Measurements from ENCODE around the gene VAC14.

VAC14 gene

GRCh38 chr16:70681382-70682238 lies 119.3 kb downstream of the VAC14 start:
- peak overlapping the region; percentile 85 for H3K4me3 ChIP-seq (ENCODE audit: low read length)
- TF ChIP-seq, protein P1, sequence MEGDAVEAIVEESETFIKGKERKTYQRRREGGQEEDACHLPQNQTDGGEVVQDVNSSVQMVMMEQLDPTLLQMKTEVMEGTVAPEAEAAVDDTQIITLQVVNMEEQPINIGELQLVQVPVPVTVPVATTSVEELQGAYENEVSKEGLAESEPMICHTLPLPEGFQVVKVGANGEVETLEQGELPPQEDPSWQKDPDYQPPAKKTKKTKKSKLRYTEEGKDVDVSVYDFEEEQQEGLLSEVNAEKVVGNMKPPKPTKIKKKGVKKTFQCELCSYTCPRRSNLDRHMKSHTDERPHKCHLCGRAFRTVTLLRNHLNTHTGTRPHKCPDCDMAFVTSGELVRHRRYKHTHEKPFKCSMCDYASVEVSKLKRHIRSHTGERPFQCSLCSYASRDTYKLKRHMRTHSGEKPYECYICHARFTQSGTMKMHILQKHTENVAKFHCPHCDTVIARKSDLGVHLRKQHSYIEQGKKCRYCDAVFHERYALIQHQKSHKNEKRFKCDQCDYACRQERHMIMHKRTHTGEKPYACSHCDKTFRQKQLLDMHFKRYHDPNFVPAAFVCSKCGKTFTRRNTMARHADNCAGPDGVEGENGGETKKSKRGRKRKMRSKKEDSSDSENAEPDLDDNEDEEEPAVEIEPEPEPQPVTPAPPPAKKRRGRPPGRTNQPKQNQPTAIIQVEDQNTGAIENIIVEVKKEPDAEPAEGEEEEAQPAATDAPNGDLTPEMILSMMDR (IDR thresholded peaks at IDR 0.05; ENCODE audit: insufficient read depth, low read depth, low read length, missing control alignments) = no peak

GRCh38 chr16:70680495-70681381 lies 120.2 kb downstream of the VAC14 start:
- no peak overlapping the region for H3K4me3 ChIP-seq (ENCODE audit: low read length)
- TF ChIP-seq, protein P1 (IDR thresholded peaks at IDR 0.05; ENCODE audit: insufficient read depth, low read depth, low read length, missing control alignments) = no peak
- DNase-seq (ENCODE audit: low read depth) = no peak

More at GRCh38 chr16:70681382-70682238, 119.3 kb downstream of the VAC14 start:
- DNase-seq (ENCODE audit: low read depth) = peak; percentile 36

DNA sequence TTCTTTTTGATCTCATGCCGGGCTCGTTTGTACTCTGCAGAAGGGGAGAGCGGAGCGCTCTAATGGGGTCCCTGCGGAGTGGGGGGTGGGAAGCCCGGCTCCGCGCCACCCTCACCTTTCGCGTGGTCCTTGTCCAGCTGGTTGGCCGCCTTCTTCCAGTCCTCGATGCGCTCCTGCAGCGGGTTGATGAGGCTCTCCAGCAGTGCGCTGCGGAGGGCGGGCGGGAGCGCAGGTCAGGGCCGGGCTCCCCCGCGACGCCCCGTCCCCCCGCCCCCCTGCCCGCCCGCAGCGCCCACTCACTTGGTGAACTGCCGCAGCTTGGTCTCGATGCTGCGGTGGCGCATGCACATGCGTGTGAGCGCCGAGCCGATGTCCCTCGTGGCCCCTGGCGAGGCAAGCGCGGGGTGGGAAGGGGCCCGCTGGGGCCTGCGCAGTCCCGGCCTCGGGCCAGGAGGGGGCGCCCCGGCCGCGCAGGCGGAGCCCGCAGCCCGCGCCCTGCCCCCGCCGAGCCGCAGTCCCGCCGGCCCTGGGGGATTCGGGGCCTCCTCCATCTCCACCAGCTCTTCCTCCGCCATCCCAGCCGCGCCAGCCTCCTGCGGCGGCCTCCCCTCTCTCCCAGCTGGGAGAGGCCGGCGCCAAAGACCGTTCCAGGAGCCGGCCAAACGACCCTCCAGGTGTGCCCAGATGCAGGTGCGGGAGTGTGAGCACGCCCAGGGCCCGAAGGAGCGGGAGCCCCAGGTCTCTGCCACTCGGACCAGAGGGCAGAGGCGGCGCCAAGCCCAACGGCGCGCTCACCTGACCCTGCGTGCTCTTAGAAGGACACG lies 121.1 kb downstream of the VAC14 start:
- TF ChIP-seq, protein P1 (IDR thresholded peaks at IDR 0.05; ENCODE audit: insufficient read depth, low read depth, low read length, missing control alignments) = no peak
- no peak overlapping the region for H3K4me3 ChIP-seq (ENCODE audit: low read length)
- no peak for DNase-seq (ENCODE audit: low read depth)

GRCh38 chr16:70678898-70679670 lies 121.9 kb downstream of the VAC14 start:
- no peak for DNase-seq (ENCODE audit: low read depth)
- H3K4me3 ChIP-seq (ENCODE audit: low read length) = no peak overlapping the region
- TF ChIP-seq, protein P1 (IDR thresholded peaks at IDR 0.05; ENCODE audit: insufficient read depth, low read depth, low read length, missing control alignments) = no peak

DNA sequence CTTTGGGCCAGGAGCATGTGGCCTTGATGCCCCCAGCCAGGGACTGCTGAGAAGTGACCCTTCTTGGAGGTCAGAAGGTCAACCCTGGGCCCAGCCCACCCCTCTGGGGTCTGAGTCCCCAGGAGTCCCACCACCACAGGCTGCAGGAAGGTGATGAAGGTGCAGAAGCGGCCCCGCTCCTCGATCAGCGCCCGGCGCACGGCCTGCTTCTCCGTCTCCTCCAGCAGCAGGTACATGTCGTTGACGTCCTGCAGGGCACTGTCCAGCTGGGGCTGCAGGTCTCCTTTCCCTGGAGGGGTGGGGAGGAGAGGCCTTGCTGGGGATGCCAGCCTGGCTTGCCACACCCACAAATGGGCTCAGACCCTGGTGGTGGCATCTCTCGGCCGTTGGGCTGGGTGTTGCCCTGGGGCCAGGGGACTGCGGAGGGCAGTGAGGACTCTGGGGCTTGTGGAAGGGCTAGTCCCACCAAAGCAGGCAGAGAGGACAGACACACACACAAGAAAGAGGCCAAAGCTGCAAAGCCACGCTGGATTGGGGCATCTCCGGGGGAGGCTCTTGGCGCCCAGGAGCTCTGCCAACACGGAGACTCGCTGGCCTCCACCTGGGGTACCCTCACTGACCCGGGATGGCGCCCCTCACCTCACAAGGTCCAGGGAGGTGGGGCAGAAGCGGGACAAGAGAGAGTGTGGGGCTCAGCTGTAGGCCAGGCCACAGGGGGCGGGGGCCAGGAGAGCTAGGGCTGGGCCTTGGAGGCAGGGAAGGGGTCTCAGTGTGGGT lies 122.6 kb downstream of the VAC14 start:
- TF ChIP-seq, protein P1 (IDR thresholded peaks at IDR 0.05; ENCODE audit: insufficient read depth, low read depth, low read length, missing control alignments) = no peak
- no peak overlapping the region for H3K4me3 ChIP-seq (ENCODE audit: low read length)
- no peak for DNase-seq (ENCODE audit: low read depth)

Data from epithelial cell of esophagus (primary cell).